Measurements from ENCODE around the gene SRSF6.

DNA sequence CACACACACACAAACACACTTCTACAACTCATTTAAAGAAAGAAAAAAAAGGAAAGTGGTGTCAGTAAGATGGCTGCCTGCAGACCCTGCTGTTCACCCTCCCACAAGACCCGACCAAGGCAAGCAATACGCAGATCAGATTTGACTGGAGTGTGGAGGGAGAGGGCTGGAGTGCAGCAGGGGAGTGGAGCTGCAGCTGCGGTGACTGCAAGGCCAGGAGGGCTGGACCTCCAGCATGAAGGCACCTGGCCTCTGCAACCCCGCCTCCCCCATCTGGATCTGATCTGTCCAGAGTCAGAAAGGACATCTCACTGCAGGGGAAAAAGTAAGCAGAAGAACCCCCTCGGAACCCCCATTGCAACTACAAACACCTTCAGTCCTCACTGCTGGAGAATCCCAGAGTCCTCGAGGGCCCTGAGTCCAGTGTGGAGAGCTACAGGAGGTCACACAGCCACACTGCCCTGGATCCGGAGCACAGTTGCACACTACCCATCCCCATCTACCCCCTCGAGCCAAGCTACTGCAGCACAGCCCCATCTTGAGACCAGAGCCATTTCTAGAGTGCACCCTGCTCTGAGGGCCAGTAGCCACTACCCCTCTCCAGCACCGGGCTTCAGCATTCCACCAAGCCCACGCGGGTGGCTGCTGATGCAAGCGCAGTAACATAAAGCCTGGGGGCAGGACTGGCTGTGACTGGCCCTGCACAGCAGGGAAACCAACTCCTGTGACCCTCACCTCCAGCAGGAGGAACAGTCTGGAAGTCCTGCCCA lies 41.9 kb upstream of the SRSF6 start:
- TF ChIP-seq, protein P1, sequence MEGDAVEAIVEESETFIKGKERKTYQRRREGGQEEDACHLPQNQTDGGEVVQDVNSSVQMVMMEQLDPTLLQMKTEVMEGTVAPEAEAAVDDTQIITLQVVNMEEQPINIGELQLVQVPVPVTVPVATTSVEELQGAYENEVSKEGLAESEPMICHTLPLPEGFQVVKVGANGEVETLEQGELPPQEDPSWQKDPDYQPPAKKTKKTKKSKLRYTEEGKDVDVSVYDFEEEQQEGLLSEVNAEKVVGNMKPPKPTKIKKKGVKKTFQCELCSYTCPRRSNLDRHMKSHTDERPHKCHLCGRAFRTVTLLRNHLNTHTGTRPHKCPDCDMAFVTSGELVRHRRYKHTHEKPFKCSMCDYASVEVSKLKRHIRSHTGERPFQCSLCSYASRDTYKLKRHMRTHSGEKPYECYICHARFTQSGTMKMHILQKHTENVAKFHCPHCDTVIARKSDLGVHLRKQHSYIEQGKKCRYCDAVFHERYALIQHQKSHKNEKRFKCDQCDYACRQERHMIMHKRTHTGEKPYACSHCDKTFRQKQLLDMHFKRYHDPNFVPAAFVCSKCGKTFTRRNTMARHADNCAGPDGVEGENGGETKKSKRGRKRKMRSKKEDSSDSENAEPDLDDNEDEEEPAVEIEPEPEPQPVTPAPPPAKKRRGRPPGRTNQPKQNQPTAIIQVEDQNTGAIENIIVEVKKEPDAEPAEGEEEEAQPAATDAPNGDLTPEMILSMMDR (conservative IDR thresholded peaks at IDR 0.05 in 1 of 2, IDR thresholded peaks at IDR 0.05 in 1 of 2; ENCODE audit: low read depth in 1 of 2, low read length in 2 of 2) = no peak
- no peak for TF ChIP-seq EZH2 (IDR thresholded peaks at IDR 0.05; ENCODE audit: low read length, missing control alignments)

All from fibroblast of lung (primary cell).